ENCODE results near the gene ACOX2.

ACOX2 gene

GRCh38 chr3:58567251-58567515 lies 30.2 kb upstream of the ACOX2 start:
- Histone ChIP-seq H3K27ac (ENCODE audit: low read depth, low read length) (no peak overlapping the region), H3K4me1 (ENCODE audit: control insufficient read depth, low read length) (peaks cover 6% of the 10 kb centered on the region), H3K9me2 (replicated peaks; ENCODE audit: control insufficient read depth, low read length) (no peaks in the 10 kb centered on the region), H4K20me1 (ENCODE audit: control insufficient read depth, insufficient read depth, low read depth, low read length) (no peaks in the 10 kb centered on the region), H3F3A (ENCODE audit: control insufficient read depth, insufficient read depth) (no peaks in the 10 kb centered on the region), H3K27me3 (ENCODE audit: control insufficient read depth, low read length) (no peaks in the 10 kb centered on the region), H3K36me3 (ENCODE audit: control insufficient read depth, low read length) (no peaks in the 10 kb centered on the region), H3K4me3 (ENCODE audit: low read length) (no peak overlapping the region), H3K79me2 (ENCODE audit: control insufficient read depth, low read length) (no peaks in the 10 kb centered on the region), H3K4me2 (ENCODE audit: low read length) (no peak overlapping the region), H3K9me3 (ENCODE audit: control insufficient read depth, insufficient read depth, low read length) (no peaks in the 10 kb centered on the region)
- TF ChIP-seq CTCF (IDR thresholded peaks at IDR 0.05; ENCODE audit: low read depth, low read length, poor library complexity, severe bottlenecking) (no peak), EZH2phosphoT487 (IDR thresholded peaks at IDR 0.05; ENCODE audit: borderline replicate concordance, low read length) (no peak)

- no peaks in the 10 kb centered on the region for H4K20me1 ChIP-seq (ENCODE audit: control insufficient read depth, insufficient read depth, low read depth, low read length)
Measured at GRCh38 chr3:58566398-58567250, 29.6 kb upstream of the ACOX2 start.

GRCh38 chr3:58565621-58566397 lies 28.8 kb upstream of the ACOX2 start:
- TF ChIP-seq EZH2phosphoT487 (IDR thresholded peaks at IDR 0.05; ENCODE audit: borderline replicate concordance, low read length) (no peak), CTCF (IDR thresholded peaks at IDR 0.05; ENCODE audit: low read depth, low read length, poor library complexity, severe bottlenecking) (no peak)
- H3K4me1 ChIP-seq (ENCODE audit: control insufficient read depth, low read length): peaks cover 6% of the 10 kb centered on the region
- H3K27me3 ChIP-seq (ENCODE audit: control insufficient read depth, low read length): no peaks in the 10 kb centered on the region

More at GRCh38 chr3:58566398-58567250, 29.6 kb upstream of the ACOX2 start:
- Histone ChIP-seq H3K79me2 (ENCODE audit: control insufficient read depth, low read length) (no peaks in the 10 kb centered on the region), H3K4me2 (ENCODE audit: low read length) (no peak overlapping the region), H3K4me1 (ENCODE audit: control insufficient read depth, low read length) (peaks cover 6% of the 10 kb centered on the region), H3K36me3 (ENCODE audit: control insufficient read depth, low read length) (no peaks in the 10 kb centered on the region), H3K27me3 (ENCODE audit: control insufficient read depth, low read length) (no peaks in the 10 kb centered on the region), H3K9me3 (ENCODE audit: control insufficient read depth, insufficient read depth, low read length) (no peaks in the 10 kb centered on the region), H3K27ac (ENCODE audit: low read depth, low read length) (no peak overlapping the region), H3F3A (ENCODE audit: control insufficient read depth, insufficient read depth) (no peaks in the 10 kb centered on the region), H3K4me3 (ENCODE audit: low read length) (no peak overlapping the region), H3K9me2 (replicated peaks; ENCODE audit: control insufficient read depth, low read length) (no peaks in the 10 kb centered on the region)
- TF ChIP-seq EZH2phosphoT487 (IDR thresholded peaks at IDR 0.05; ENCODE audit: borderline replicate concordance, low read length): no peak
- TF ChIP-seq CTCF (IDR thresholded peaks at IDR 0.05; ENCODE audit: low read depth, low read length, poor library complexity, severe bottlenecking): no peak

More at GRCh38 chr3:58565621-58566397, 28.8 kb upstream of the ACOX2 start:
- Histone ChIP-seq H3K36me3 (ENCODE audit: control insufficient read depth, low read length) (no peaks in the 10 kb centered on the region), H3K4me2 (ENCODE audit: low read length) (no peak overlapping the region), H3K9me3 (ENCODE audit: control insufficient read depth, insufficient read depth, low read length) (no peaks in the 10 kb centered on the region), H3K9me2 (replicated peaks; ENCODE audit: control insufficient read depth, low read length) (no peaks in the 10 kb centered on the region), H3F3A (ENCODE audit: control insufficient read depth, insufficient read depth) (no peaks in the 10 kb centered on the region), H3K27ac (ENCODE audit: low read depth, low read length) (no peak overlapping the region), H3K4me3 (ENCODE audit: low read length) (no peak overlapping the region), H4K20me1 (ENCODE audit: control insufficient read depth, insufficient read depth, low read depth, low read length) (no peaks in the 10 kb centered on the region), H3K79me2 (ENCODE audit: control insufficient read depth, low read length) (no peaks in the 10 kb centered on the region)

Measured in DOHH2 (cell line).